PC-3 (cell line): ENCODE data around the gene SLK. TPM values are rescaled to one million over a fixed set of nuclear protein-coding genes. Genes with fewer than 3 reads are reported as not detected.

ENCODE experiments used
- ATAC-seq: fragments of 200-7000 bp; cut with Tn5 transposase; 2 replicates; pipeline ENCODE4 v1.9.1; 2020; ENCODE audit warnings: mild to moderate bottlenecking, moderate library complexity
- BruUV-seq: library from RNA; stranded (reverse); fragments of 400-500 nt; replicated peaks from 2 replicates; lab custom pipeline; 2021; lab: Mats Ljungman, UMichigan
- CTCF ChIA-PET: fragments of 300-600 bp; sonication (Branson Sonifier 250); formaldehyde crosslinking; loops from one replicate; lab custom pipeline; 2022; ENCODE audit warnings: antibody characterized with exemption; lab: Charles Lee
- POLR2A ChIA-PET: fragments of 300-600 bp; sonication (Branson Sonifier 250); formaldehyde crosslinking; loops from one replicate; lab custom pipeline; 2022; ENCODE audit warnings: antibody characterized with exemption; ENCODE audit not compliant: unreplicated experiment; lab: Charles Lee
- DNase-seq: peaks from one replicate; pipeline ENCODE4 v3.0.0-alpha.2; 2015
- H2AFZ ChIP-seq: fragments of 300-600 bp; sonication (generic); 2 replicates; pipeline ENCODE4 v1.6.0; 2016; ENCODE audit warnings: antibody characterized with exemption, low read length
- H3F3A ChIP-seq: fragments of 300-600 bp; sonication (generic); one replicate; pipeline ENCODE4 v1.6.0; 2017; ENCODE audit warnings: antibody characterized with exemption, low read length, control low read depth, mild to moderate bottlenecking; ENCODE audit not compliant: unreplicated experiment
- H3K27ac ChIP-seq: fragments of 300-600 bp; sonication (generic); 2 replicates; pipeline ENCODE4 v1.5.1; 2016; ENCODE audit warnings: mild to moderate bottlenecking, low read length
- H3K27me3 ChIP-seq: fragments of 300-600 bp; sonication (generic); 2 replicates; pipeline ENCODE4 v1.6.1; 2016; ENCODE audit warnings: low read length, mixed read lengths
- H3K36me3 ChIP-seq: fragments of 300-600 bp; sonication (generic); 2 replicates; pipeline ENCODE4 v1.6.1; 2016; ENCODE audit warnings: low read depth, mixed run types, low read length, mixed read lengths
- H3K4me1 ChIP-seq: fragments of 300-600 bp; sonication (generic); 2 replicates; pipeline ENCODE4 v1.5.1; 2016; ENCODE audit warnings: low read length; ENCODE audit not compliant: insufficient read depth
- H3K4me2 ChIP-seq: fragments of 300-600 bp; sonication (generic); 2 replicates; pipeline ENCODE4 v1.6.0; 2016; ENCODE audit warnings: low read length
- H3K4me3 ChIP-seq: fragments of 300-600 bp; sonication (generic); 2 replicates; pipeline ENCODE4 v1.5.1; 2016; ENCODE audit warnings: mild to moderate bottlenecking, low read length, mixed read lengths
- H3K79me2 ChIP-seq: fragments of 300-600 bp; sonication (generic); 2 replicates; pipeline ENCODE4 v1.6.1; 2017; ENCODE audit warnings: low read length, mixed read lengths
- H3K9ac ChIP-seq: fragments of 300-600 bp; sonication (generic); 2 replicates; pipeline ENCODE4 v1.6.0; 2016; ENCODE audit warnings: mild to moderate bottlenecking, low read length
- H3K9me2 ChIP-seq: fragments of 300-600 bp; sonication (generic); replicated peaks from 2 replicates; pipeline ENCODE4 v1.6.1; 2016; ENCODE audit warnings: mixed run types, low read length, mixed read lengths
- H3K9me3 ChIP-seq: fragments of 300-600 bp; sonication (generic); 2 replicates; pipeline ENCODE4 v1.6.1; 2016; ENCODE audit warnings: low read length, mixed read lengths
- H4K20me1 ChIP-seq: fragments of 300-600 bp; sonication (generic); 2 replicates; pipeline ENCODE4 v1.6.1; 2016; ENCODE audit warnings: low read length, mixed read lengths
- CTCF ChIP-seq: fragments of 300-600 bp; sonication (generic); conservative IDR thresholded peaks from 2 replicates; pipeline ENCODE4 v1.5.1; 2017; ENCODE audit warnings: antibody characterized with exemption, low read depth, mild to moderate bottlenecking, low read length
- EZH2 ChIP-seq: fragments of 300-600 bp; sonication (generic); IDR thresholded peaks from one replicate; pipeline ENCODE4 v1.6.1; 2017; ENCODE audit warnings: antibody characterized with exemption, mild to moderate bottlenecking, low read length; ENCODE audit not compliant: unreplicated experiment
- EZH2phosphoT487 ChIP-seq: fragments of 300-600 bp; sonication (generic); IDR thresholded peaks from 2 replicates; pipeline ENCODE4 v1.6.1; 2018; ENCODE audit warnings: mild to moderate bottlenecking, antibody characterized with exemption, low read length, borderline replicate concordance
- intact Hi-C: fragments of 100-400 bp; cut with micrococcal nuclease; formaldehyde crosslinking; loops from 2 replicates; pipeline ENCODE4 v1.9.0; 2023
- total RNA-seq: library from RNA; depleted of rRNA; stranded (reverse); fragments of >200 nt; gene quantifications from 2 replicates; pipeline ENCODE4 v1.2.3, GENCODE V29; 2014

The SLK gene
- total RNA-seq, 1 experiment from 2014 or later = 20.2 TPM

DNA sequence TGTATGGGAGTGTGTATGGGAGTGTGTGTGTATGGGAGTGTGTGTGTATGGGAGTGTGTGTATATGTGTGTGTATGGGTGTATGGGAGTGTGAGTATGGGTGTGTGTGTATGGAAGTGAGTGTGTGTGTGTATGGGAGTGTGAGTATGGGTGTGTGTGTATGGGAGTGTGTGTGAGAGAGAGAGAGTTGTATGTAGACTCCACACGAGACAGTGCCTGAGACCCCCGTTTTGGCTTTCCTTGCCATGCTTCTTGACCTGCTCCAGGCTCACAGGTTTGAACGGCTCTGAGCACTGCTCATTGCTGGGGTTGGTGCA, 69.1 kb downstream of the SLK start:
- BruUV-seq = no TSS peak
- Histone ChIP-seq H3K27ac (no peak overlapping the region), H3K27me3 (no peaks in the 10 kb centered on the region), H3K9me3 (no peaks in the 10 kb centered on the region), H3K9me2 (no peaks in the 10 kb centered on the region), H3K4me2 (no peak overlapping the region), H2AFZ (no peak overlapping the region), H3K79me2 (no peaks in the 10 kb centered on the region), H4K20me1 (no peaks in the 10 kb centered on the region), H3K4me1 (no peaks in the 10 kb centered on the region), H3K36me3 (no peaks in the 10 kb centered on the region), H3K4me3 (no peak overlapping the region), H3K9ac (no peak overlapping the region), H3F3A (no peaks in the 10 kb centered on the region)
- ChIA-PET POLR2A (no interaction called here), CTCF (no interaction called here)
- TF ChIP-seq EZH2phosphoT487 = no peak
- no peak for TF ChIP-seq EZH2
- TF ChIP-seq CTCF = no peak
- no peak for DNase-seq
- intact Hi-C loops = no loop called here
- no peak; the same call in 1 of the 2 replicates for ATAC-seq

DNA sequence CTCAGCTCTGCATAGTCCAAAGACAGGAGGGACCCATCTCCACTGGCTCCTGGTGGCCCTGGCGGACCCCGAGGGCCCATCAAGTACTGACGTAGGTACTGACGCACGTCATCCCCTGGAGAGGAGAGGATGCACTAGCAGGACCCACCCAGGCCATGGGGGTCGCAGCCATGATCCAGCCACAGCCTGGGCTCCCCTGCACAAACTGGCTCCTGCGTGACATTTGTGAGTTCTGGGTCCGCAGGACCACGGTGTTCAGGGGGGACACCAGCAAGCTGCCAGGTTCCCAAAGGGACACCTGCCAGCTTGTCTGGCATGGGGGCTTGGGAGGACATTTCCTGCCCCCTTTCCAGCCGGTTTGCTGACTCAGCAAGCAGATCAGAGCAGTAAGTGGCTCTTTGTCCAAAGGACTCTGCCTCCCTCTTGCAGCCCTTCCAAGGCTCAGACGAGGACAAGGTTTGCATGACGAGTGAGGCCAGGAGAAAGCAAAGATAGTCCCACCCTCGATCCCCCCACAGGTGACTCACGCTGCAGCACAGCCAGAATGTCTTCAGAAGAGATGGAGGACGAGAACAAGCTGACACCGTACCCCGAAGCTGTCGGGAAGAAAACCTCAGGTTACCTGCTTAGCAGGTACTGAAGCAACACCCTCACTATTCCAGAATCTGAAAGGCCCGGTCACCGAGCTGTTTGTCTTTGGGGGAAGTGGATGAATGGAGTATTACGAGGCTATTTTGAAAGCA, 69.7 kb downstream of the SLK start:
- Histone ChIP-seq H4K20me1 (no peaks in the 10 kb centered on the region), H3K9me3 (no peaks in the 10 kb centered on the region), H3K4me1 (no peaks in the 10 kb centered on the region), H3K9me2 (no peaks in the 10 kb centered on the region), H2AFZ (no peak overlapping the region), H3K79me2 (no peaks in the 10 kb centered on the region), H3K27ac (no peak overlapping the region), H3K27me3 (no peaks in the 10 kb centered on the region), H3K9ac (no peak overlapping the region), H3K4me2 (no peak overlapping the region), H3F3A (no peaks in the 10 kb centered on the region), H3K4me3 (no peak overlapping the region), H3K36me3 (no peaks in the 10 kb centered on the region)
- POLR2A ChIA-PET = no interaction called here
- TF ChIP-seq EZH2phosphoT487 (no peak), CTCF (no peak), EZH2 (no peak)
- no TSS peak for BruUV-seq
- ATAC-seq (no peak), DNase-seq (no peak)
- CTCF ChIA-PET = no interaction called here
- intact Hi-C loops = no loop called here

DNA sequence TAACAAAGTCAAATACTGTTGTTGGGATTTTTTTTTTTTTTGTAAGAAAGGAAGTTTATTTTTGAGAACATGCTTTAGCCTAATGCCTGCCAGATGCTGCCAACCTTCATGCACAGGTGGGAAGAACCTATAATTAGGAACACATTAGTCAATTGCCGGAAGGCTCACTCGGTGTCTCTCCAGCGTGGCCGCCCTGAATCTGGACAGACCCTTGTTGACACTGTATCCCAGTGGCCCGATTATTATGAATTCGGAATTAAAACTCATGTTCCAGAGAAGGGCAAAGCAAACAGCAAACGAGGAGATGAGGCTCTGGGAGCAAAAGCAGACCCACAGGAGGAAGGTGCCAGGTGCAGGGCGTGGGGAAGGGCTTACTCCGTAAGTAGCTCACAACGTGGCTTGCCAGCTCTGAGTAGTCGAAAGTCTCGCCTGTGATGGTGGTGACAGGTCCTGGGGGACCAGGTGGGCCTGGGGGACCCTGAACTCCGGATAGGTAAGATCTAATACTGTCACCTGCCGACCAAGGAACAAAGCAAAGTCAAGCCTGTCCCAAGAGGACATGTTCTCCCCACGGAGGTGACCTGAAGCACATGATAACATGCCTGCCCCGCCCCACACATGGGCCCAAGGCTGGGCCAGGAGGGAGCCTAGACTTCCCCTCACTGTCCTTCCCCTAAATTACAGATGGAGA, 70.5 kb downstream of the SLK start:
- ATAC-seq (no peak), DNase-seq (no peak)
- Histone ChIP-seq H3K9ac (no peak overlapping the region), H4K20me1 (no peaks in the 10 kb centered on the region), H3K9me3 (no peaks in the 10 kb centered on the region), H3K79me2 (no peaks in the 10 kb centered on the region), H3K9me2 (no peaks in the 10 kb centered on the region), H3K27ac (no peak overlapping the region), H3K36me3 (no peaks in the 10 kb centered on the region), H3K4me1 (no peaks in the 10 kb centered on the region), H3K27me3 (no peaks in the 10 kb centered on the region), H2AFZ (no peak overlapping the region), H3K4me3 (no peak overlapping the region), H3F3A (no peaks in the 10 kb centered on the region), H3K4me2 (no peak overlapping the region)
- intact Hi-C loops = no loop called here
- no TSS peak for BruUV-seq
- CTCF ChIA-PET = no interaction called here
- POLR2A ChIA-PET = no interaction called here
- TF ChIP-seq EZH2 = no peak
- TF ChIP-seq CTCF = no peak
- TF ChIP-seq EZH2phosphoT487 = no peak
